Measurements from ENCODE around the gene TNNI2. TPM values are rescaled to one million over a fixed set of nuclear protein-coding genes. Genes with fewer than 3 reads are reported as not detected.

Gene TNNI2
- total RNA-seq, 4 donors from 2014 or later: 1.0 TPM; not detected in 3

DNA sequence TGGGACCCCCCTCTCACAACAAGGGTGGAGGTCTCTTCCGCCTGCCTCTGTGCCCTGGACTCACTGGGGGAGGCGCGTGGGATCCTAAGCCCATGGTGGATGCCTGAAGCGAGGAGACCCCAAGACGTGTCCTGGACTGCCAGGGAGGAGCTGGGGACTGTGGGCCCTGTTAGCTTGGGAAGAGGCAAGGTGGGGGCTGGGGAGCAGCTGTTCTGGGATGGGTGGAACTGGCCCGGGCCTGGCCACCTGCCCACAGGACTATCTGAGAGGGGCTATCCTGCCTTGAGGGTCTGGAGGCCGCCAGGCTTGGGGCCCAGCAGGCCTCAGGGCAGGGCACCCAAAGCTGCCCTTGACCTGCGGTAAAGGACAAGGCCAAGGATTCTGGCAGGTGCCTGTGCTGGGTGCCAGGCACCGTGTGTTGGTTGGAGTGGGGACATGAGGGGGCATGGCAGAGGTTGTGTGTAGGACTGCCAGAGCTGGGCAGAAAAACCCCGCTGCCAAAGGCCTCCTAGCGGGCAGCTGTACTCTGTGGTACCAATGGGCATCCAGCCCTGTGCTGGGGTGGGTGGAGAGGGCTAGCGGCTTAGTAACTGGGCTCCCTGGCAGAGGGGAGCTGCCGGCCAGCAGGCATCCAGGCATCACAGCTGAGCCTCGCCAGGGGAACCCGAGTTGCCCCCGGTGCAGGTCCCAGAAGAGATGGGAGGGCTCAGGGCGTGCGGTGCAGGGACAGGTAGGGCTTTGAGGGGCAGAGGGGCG lies 14.8 kb downstream of the TNNI2 start:
- H3K9me3 ChIP-seq: no peaks in the 10 kb centered on the region
- no peaks in the 10 kb centered on the region for H3K27me3 ChIP-seq
- no peaks in the 10 kb centered on the region for H3K4me1 ChIP-seq
- no peak for TF ChIP-seq POLR2A (IDR thresholded peaks at IDR 0.05)
- TF ChIP-seq POLR2AphosphoS5 (IDR thresholded peaks at IDR 0.05): no peak
- no peak for TF ChIP-seq EP300 (IDR thresholded peaks at IDR 0.05)
- no peak overlapping the region for H3K27ac ChIP-seq
- no peaks in the 10 kb centered on the region for H3K36me3 ChIP-seq
- peak overlapping the region in 1 of 2 donors; percentile 33 for H3K4me3 ChIP-seq
- no peak for ATAC-seq
- 90 to 92% methylated on average over 4 to 5 of the region's 19 CpGs for whole genome bisulfite sequencing, 2 donors (ENCODE audit: low coverage in 1 of 2)

- Histone ChIP-seq H3K4me1 (no peaks in the 10 kb centered on the region), H3K36me3 (no peaks in the 10 kb centered on the region), H3K9me3 (no peaks in the 10 kb centered on the region), H3K4me3 (peak overlapping the region in 1 of 2 donors; percentile 33), H3K27me3 (no peaks in the 10 kb centered on the region), H3K27ac (no peak overlapping the region)
- no peak for ATAC-seq
- TF ChIP-seq POLR2AphosphoS5 (IDR thresholded peaks at IDR 0.05) (no peak), CTCF (IDR thresholded peaks at IDR 0.05) (no peak), POLR2A (IDR thresholded peaks at IDR 0.05) (no peak), EP300 (IDR thresholded peaks at IDR 0.05) (no peak)
- WGBS, 2 donors (ENCODE audit: low coverage in 1 of 2): 81 to 95% methylated on average over 3 to 9 of the region's 27 CpGs
Measured at GRCh38 chr11:1854132-1854948, 15.6 kb downstream of the TNNI2 start.

DNA sequence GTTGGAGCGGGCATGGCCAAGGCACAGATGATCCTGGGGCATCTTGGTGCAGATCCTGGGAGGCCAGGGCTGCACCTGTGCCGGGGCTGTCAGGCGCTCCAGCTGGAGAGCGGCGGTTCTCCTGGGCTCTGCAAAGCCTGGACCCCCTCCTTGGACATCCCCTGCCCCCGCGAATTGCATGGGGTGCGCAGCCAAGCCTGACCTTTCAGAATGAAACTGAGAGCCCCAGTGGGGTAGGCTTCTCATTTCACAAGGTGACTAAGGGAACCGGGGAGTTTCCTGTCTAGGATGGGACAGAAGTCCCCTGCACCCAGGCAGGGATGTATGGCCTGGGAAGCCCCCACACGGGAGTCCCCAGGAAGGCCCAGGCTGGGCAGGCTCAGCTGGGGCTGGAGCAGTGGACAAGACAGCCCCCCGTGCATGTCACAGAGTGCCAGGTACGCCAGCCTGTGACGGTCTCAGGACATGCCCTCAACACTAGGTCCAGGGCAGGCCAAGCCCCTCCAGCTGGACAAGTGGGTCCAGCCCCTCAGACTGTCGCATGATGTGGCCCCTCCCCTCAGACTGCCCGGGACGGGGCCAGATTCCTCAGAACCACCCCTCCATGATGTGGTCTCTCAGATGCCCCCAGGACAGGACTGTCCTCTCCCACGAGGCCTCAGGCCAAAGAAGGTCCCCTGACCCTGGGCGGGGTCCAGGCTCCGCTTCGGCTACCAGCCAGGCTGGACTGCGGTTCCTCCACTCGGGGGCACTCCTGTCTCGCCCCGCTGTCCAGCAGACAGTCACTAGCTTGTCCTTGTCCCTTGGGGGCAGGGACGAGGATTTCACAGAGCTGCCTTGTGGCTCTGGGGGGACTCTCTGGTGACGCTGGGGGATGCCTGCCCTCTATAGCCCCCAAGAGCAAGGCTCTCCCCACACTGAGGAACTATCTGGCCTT lies 16.4 kb downstream of the TNNI2 start:
- no peak for ATAC-seq
- TF ChIP-seq CTCF (IDR thresholded peaks at IDR 0.05) (no peak), EP300 (IDR thresholded peaks at IDR 0.05) (no peak), POLR2AphosphoS5 (IDR thresholded peaks at IDR 0.05) (no peak), POLR2A (IDR thresholded peaks at IDR 0.05) (no peak)
- Histone ChIP-seq H3K27me3 (no peaks in the 10 kb centered on the region), H3K4me1 (no peaks in the 10 kb centered on the region), H3K9me3 (no peaks in the 10 kb centered on the region), H3K27ac (no peak overlapping the region), H3K4me3 (no peak overlapping the region), H3K36me3 (no peaks in the 10 kb centered on the region)
- WGBS, 2 donors (ENCODE audit: low coverage in 1 of 2): no CpG with 5 or more reads among the region's 26 CpGs

GRCh38 chr11:1855886-1856265 lies 17.1 kb downstream of the TNNI2 start:
- TF ChIP-seq CTCF (IDR thresholded peaks at IDR 0.05): no peak
- TF ChIP-seq EP300 (IDR thresholded peaks at IDR 0.05): no peak
- no peak for TF ChIP-seq POLR2AphosphoS5 (IDR thresholded peaks at IDR 0.05)
- TF ChIP-seq POLR2A (IDR thresholded peaks at IDR 0.05): no peak
- ATAC-seq: no peak
- Histone ChIP-seq H3K4me3 (no peak overlapping the region), H3K9me3 (no peaks in the 10 kb centered on the region), H3K27me3 (no peaks in the 10 kb centered on the region), H3K27ac (no peak overlapping the region), H3K36me3 (no peaks in the 10 kb centered on the region), H3K4me1 (no peaks in the 10 kb centered on the region)
- WGBS, 2 donors (ENCODE audit: low coverage in 1 of 2): no CpG with 5 or more reads among the region's 11 CpGs

All from gastroesophageal sphincter (tissue), 4 donors.